Activated CD4-positive, CD25-positive, alpha-beta regulatory T cell treated with anti-CD3 and anti-CD28 coated beads, Interleukin-2, amount 50 U/mL, for 72 hours (primary cell): ENCODE results near the gene ZNF519.

Experiments used
- DNase-seq: peaks from one replicate; pipeline ENCODE4 v3.0.0; 2021

Gene ZNF519

GRCh38 chr18:14092625-14093306 lies 39.5 kb downstream of the ZNF519 start:
- no peak for DNase-seq

- DNase-seq, result no peak
Observed at GRCh38 chr18:14089781-14090180, 42.5 kb downstream of the ZNF519 start.

- DNase-seq, result no peak
Observed at GRCh38 chr18:14089191-14089590, 43.0 kb downstream of the ZNF519 start.

- no peak for DNase-seq
Observed at GRCh38 chr18:14086458-14087231, 45.6 kb downstream of the ZNF519 start.

GRCh38 chr18:14085770-14086457 lies 46.3 kb downstream of the ZNF519 start:
- DNase-seq, result no peak

DNA sequence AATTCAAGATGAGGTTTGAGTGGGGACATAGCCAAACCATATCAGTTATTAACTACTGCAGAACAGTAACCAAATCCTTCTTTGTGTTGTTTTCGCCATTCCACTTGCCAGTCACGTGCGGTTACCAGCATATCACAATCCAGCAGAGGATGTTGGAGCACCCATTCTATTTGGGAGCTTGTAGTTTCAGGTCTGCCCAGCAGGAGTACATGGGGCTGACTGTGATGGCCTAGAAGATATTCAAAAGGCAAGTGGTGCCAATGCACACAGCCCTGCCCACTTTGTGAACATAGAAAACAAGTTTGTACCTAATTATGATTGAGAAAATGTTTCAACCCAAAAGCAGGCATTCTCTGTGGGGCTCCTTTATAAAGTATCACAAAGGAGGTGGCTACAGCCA lies 57.0 kb downstream of the ZNF519 start:
- DNase-seq, result no peak

DNA sequence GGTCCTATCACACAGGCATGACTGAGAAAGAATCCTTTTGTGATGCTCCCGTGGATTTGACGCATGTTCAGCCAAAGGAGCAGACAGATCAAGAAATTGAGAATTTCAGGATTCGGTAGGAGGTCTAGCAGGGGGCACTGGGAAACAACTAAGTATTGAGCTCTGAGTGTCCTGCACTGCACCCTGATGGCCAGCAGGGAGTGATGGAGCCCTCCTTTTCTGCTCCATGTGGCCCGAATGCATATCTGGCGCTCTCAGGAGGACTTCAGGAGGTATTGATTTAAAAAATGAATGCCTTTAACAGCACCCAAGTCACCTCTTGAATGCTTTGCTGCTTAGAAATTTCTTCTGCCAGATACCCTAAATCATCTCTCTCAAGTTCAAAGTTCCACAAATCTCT lies 58.0 kb downstream of the ZNF519 start:
- no peak for DNase-seq

- no peak for DNase-seq
Observed at GRCh38 chr18:14053661-14054060, 78.6 kb downstream of the ZNF519 start.
